GM04504 (cell line): ENCODE measurements around the gene LRP1B.

Source experiments
- DNase-seq: peaks from one replicate; pipeline ENCODE4 v3.0.0-alpha.2; 2012; ENCODE audit warnings: low read depth

LRP1B gene

GRCh38 chr2:140892911-140893637 lies 1237.7 kb downstream of the LRP1B start:
- DNase-seq: no peak

GRCh38 chr2:140892436-140892835 lies 1238.4 kb downstream of the LRP1B start:
- no peak for DNase-seq

GRCh38 chr2:140891614-140892212 lies 1239.1 kb downstream of the LRP1B start:
- DNase-seq: no peak

GRCh38 chr2:140882671-140883620 lies 1247.9 kb downstream of the LRP1B start:
- DNase-seq: peak; percentile 5

GRCh38 chr2:140880573-140880972 lies 1250.2 kb downstream of the LRP1B start:
- DNase-seq: no peak

GRCh38 chr2:140876015-140876414 lies 1254.8 kb downstream of the LRP1B start:
- DNase-seq: no peak

- no peak for DNase-seq
These were observed 1256.8 kb downstream of the LRP1B start for GRCh38 chr2:140873915-140874531.

- DNase-seq: no peak
These were observed 1260.9 kb downstream of the LRP1B start for GRCh38 chr2:140869925-140870324.

- no peak for DNase-seq
These were observed 1261.7 kb downstream of the LRP1B start for GRCh38 chr2:140869107-140869506.

GRCh38 chr2:140865837-140866236 lies 1265.0 kb downstream of the LRP1B start:
- no peak for DNase-seq

GRCh38 chr2:140863713-140864112 lies 1267.1 kb downstream of the LRP1B start:
- peak; percentile 28 for DNase-seq

GRCh38 chr2:140862181-140862580 lies 1268.6 kb downstream of the LRP1B start:
- no peak for DNase-seq

- no peak for DNase-seq
These were observed 1269.2 kb downstream of the LRP1B start for GRCh38 chr2:140861666-140862065.

- no peak for DNase-seq
These were observed 1275.3 kb downstream of the LRP1B start for GRCh38 chr2:140855471-140855870.

GRCh38 chr2:140851258-140851981 lies 1279.4 kb downstream of the LRP1B start:
- no peak for DNase-seq

- DNase-seq: no peak
These were observed 1287.6 kb downstream of the LRP1B start for GRCh38 chr2:140843186-140843585.

- no peak for DNase-seq
These were observed 1288.7 kb downstream of the LRP1B start for GRCh38 chr2:140842110-140842509.

- DNase-seq: no peak
These were observed 1289.7 kb downstream of the LRP1B start for GRCh38 chr2:140841141-140841540.

- no peak for DNase-seq
These were observed 1294.0 kb downstream of the LRP1B start for GRCh38 chr2:140836826-140837225.

GRCh38 chr2:140835079-140835478 lies 1295.7 kb downstream of the LRP1B start:
- no peak for DNase-seq

- DNase-seq: no peak
These were observed 1316.7 kb downstream of the LRP1B start for GRCh38 chr2:140814141-140814540.

GRCh38 chr2:140808820-140809219 lies 1322.0 kb downstream of the LRP1B start:
- no peak for DNase-seq
